Measurements from ENCODE around the gene KIDINS220.

DNA sequence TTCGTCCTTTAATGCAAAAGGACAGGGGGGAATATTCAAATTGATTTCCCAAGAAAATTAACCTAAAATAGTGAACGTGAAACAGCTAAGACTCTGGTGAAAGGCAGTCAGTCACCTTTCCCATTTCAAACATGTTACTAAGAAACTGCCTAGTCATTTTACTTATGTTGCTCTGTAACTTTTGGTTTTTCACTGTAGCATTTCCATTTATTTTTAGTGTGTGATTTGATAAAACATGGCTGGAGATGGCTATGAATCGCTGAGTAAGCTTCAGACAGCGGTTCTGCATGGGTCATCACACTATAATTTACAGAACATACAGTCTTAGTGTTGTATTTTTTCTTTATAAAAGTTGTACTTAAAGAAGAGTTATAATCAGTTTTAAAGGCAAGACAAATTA, 16.0 kb upstream of the KIDINS220 start:
- TF ChIP-seq YY1 (IDR thresholded peaks at IDR 0.05), result no peak
- no peak for TF ChIP-seq FOXA1 (IDR thresholded peaks at IDR 0.05)
- TF ChIP-seq, protein P1, sequence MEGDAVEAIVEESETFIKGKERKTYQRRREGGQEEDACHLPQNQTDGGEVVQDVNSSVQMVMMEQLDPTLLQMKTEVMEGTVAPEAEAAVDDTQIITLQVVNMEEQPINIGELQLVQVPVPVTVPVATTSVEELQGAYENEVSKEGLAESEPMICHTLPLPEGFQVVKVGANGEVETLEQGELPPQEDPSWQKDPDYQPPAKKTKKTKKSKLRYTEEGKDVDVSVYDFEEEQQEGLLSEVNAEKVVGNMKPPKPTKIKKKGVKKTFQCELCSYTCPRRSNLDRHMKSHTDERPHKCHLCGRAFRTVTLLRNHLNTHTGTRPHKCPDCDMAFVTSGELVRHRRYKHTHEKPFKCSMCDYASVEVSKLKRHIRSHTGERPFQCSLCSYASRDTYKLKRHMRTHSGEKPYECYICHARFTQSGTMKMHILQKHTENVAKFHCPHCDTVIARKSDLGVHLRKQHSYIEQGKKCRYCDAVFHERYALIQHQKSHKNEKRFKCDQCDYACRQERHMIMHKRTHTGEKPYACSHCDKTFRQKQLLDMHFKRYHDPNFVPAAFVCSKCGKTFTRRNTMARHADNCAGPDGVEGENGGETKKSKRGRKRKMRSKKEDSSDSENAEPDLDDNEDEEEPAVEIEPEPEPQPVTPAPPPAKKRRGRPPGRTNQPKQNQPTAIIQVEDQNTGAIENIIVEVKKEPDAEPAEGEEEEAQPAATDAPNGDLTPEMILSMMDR (IDR thresholded peaks at IDR 0.05; ENCODE audit: low read depth, low read length, missing input control), result no peak
- no peak for TF ChIP-seq RAD21 (IDR thresholded peaks at IDR 0.05)
- TF ChIP-seq HNF4A (conservative IDR thresholded peaks at IDR 0.05), result no peak
- TF ChIP-seq, protein P2, sequence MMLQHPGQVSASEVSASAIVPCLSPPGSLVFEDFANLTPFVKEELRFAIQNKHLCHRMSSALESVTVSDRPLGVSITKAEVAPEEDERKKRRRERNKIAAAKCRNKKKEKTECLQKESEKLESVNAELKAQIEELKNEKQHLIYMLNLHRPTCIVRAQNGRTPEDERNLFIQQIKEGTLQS (IDR thresholded peaks at IDR 0.05), result no peak
- TF ChIP-seq, protein P3, sequence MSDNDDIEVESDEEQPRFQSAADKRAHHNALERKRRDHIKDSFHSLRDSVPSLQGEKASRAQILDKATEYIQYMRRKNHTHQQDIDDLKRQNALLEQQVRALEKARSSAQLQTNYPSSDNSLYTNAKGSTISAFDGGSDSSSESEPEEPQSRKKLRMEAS (IDR thresholded peaks at IDR 0.05), result no peak
- no peak for TF ChIP-seq GABPA (IDR thresholded peaks at IDR 0.05 in 1 of 2, conservative IDR thresholded peaks at IDR 0.05 in 1 of 2)
- TF ChIP-seq, protein P4, sequence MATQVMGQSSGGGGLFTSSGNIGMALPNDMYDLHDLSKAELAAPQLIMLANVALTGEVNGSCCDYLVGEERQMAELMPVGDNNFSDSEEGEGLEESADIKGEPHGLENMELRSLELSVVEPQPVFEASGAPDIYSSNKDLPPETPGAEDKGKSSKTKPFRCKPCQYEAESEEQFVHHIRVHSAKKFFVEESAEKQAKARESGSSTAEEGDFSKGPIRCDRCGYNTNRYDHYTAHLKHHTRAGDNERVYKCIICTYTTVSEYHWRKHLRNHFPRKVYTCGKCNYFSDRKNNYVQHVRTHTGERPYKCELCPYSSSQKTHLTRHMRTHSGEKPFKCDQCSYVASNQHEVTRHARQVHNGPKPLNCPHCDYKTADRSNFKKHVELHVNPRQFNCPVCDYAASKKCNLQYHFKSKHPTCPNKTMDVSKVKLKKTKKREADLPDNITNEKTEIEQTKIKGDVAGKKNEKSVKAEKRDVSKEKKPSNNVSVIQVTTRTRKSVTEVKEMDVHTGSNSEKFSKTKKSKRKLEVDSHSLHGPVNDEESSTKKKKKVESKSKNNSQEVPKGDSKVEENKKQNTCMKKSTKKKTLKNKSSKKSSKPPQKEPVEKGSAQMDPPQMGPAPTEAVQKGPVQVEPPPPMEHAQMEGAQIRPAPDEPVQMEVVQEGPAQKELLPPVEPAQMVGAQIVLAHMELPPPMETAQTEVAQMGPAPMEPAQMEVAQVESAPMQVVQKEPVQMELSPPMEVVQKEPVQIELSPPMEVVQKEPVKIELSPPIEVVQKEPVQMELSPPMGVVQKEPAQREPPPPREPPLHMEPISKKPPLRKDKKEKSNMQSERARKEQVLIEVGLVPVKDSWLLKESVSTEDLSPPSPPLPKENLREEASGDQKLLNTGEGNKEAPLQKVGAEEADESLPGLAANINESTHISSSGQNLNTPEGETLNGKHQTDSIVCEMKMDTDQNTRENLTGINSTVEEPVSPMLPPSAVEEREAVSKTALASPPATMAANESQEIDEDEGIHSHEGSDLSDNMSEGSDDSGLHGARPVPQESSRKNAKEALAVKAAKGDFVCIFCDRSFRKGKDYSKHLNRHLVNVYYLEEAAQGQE (IDR thresholded peaks at IDR 0.05), result no peak
- TF ChIP-seq RXRA (IDR thresholded peaks at IDR 0.05), result no peak
- TF ChIP-seq, protein P5, sequence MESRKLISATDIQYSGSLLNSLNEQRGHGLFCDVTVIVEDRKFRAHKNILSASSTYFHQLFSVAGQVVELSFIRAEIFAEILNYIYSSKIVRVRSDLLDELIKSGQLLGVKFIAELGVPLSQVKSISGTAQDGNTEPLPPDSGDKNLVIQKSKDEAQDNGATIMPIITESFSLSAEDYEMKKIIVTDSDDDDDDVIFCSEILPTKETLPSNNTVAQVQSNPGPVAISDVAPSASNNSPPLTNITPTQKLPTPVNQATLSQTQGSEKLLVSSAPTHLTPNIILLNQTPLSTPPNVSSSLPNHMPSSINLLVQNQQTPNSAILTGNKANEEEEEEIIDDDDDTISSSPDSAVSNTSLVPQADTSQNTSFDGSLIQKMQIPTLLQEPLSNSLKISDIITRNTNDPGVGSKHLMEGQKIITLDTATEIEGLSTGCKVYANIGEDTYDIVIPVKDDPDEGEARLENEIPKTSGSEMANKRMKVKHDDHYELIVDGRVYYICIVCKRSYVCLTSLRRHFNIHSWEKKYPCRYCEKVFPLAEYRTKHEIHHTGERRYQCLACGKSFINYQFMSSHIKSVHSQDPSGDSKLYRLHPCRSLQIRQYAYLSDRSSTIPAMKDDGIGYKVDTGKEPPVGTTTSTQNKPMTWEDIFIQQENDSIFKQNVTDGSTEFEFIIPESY (IDR thresholded peaks at IDR 0.05), result no peak
